GM19239 (cell line): ENCODE results near the gene ZBTB47.

Experiments
- DNase-seq: peaks from one replicate; pipeline ENCODE4 v3.0.0; 2011; ENCODE audit warnings: low spot score; ENCODE audit not compliant: insufficient read length
- FAIRE-seq: peaks from 2 replicates; lab custom pipeline; 2011; peaks lifted over from hg19 to GRCh38; lab: Jason Lieb, UNC

Gene ZBTB47

GRCh38 chr3:42652251-42652610 lies 1.3 kb upstream of the ZBTB47 start:
- DNase-seq, result no peak
- no peak for FAIRE-seq

- FAIRE-seq (peak; percentile 68), DNase-seq (no peak)
Observed at GRCh38 chr3:42652611-42653302, 740 bp upstream of the ZBTB47 start.

- DNase-seq (no peak), FAIRE-seq (no peak)
Observed at GRCh38 chr3:42653303-42653559, 266 bp upstream of the ZBTB47 start.

- FAIRE-seq (no peak), DNase-seq (no peak)
Observed at GRCh38 chr3:42654331-42655201, 1.1 kb downstream of the ZBTB47 start.

- no peak for FAIRE-seq
- DNase-seq, result no peak
Observed at GRCh38 chr3:42655331-42655888, 1.9 kb downstream of the ZBTB47 start.

GRCh38 chr3:42655980-42656679 lies 2.6 kb downstream of the ZBTB47 start:
- FAIRE-seq, result no peak
- DNase-seq, result no peak

- DNase-seq, result no peak
- no peak for FAIRE-seq
Observed at GRCh38 chr3:42656680-42657610, 3.4 kb downstream of the ZBTB47 start.

- FAIRE-seq, result no peak
Observed at GRCh38 chr3:42657675-42658074, 4.2 kb downstream of the ZBTB47 start.

GRCh38 chr3:42658091-42658770 lies 4.7 kb downstream of the ZBTB47 start:
- no peak for FAIRE-seq
- no peak for DNase-seq

More at GRCh38 chr3:42657675-42658074, 4.2 kb downstream of the ZBTB47 start:
- no peak for DNase-seq

GRCh38 chr3:42658771-42659390 lies 5.4 kb downstream of the ZBTB47 start:
- FAIRE-seq (no peak), DNase-seq (no peak)

- no peak for FAIRE-seq
- DNase-seq, result no peak
Observed at GRCh38 chr3:42659451-42660130, 6.1 kb downstream of the ZBTB47 start.

GRCh38 chr3:42660131-42660715 lies 6.7 kb downstream of the ZBTB47 start:
- FAIRE-seq, result no peak
- no peak for DNase-seq

- FAIRE-seq (no peak), DNase-seq (no peak)
Observed at GRCh38 chr3:42660898-42661297, 7.4 kb downstream of the ZBTB47 start.

- FAIRE-seq (no peak), DNase-seq (no peak)
Observed at GRCh38 chr3:42661593-42662022, 8.1 kb downstream of the ZBTB47 start.

- no peak for DNase-seq
- no peak for FAIRE-seq
Observed at GRCh38 chr3:42662037-42662812, 8.7 kb downstream of the ZBTB47 start.

- DNase-seq (no peak), FAIRE-seq (no peak)
Observed at GRCh38 chr3:42662813-42663535, 9.5 kb downstream of the ZBTB47 start.
